ENCODE measurements around the gene SAPCD1.

SAPCD1 gene

GRCh38 chr6:31750411-31751022 lies 11.9 kb upstream of the SAPCD1 start:
- no peaks in the 10 kb centered on the region for H3K36me3 ChIP-seq (replicated peaks)
- H3K4me3 ChIP-seq (ENCODE audit: low read depth, low read length) = no peak overlapping the region
- DNase-seq = no peak
- in situ Hi-C loops (cut with HindIII; ENCODE audit: low pct_ligation_motif_present, low sequenced_read_pairs) = no loop called here
- H3K27me3 ChIP-seq (replicated peaks) = no peaks in the 10 kb centered on the region
- TF ChIP-seq CTCF (IDR thresholded peaks at IDR 0.05; ENCODE audit: low read depth, low read length, missing control alignments) = no peak
- H3K27ac ChIP-seq = no peak overlapping the region

- peak; percentile 85 for DNase-seq
- Histone ChIP-seq H3K27me3 (replicated peaks) (no peaks in the 10 kb centered on the region), H3K27ac (peak overlapping the region; percentile 77), H3K36me3 (replicated peaks) (no peaks in the 10 kb centered on the region), H3K4me3 (ENCODE audit: low read depth, low read length) (no peak overlapping the region)
- in situ Hi-C loops (cut with HindIII; ENCODE audit: low pct_ligation_motif_present, low sequenced_read_pairs) = no loop called here
- no peak for TF ChIP-seq CTCF (IDR thresholded peaks at IDR 0.05; ENCODE audit: low read depth, low read length, missing control alignments)
Measured at GRCh38 chr6:31752739-31753319, 9.6 kb upstream of the SAPCD1 start.

GRCh38 chr6:31758281-31758680 lies 4.2 kb upstream of the SAPCD1 start:
- H3K36me3 ChIP-seq (replicated peaks) = no peaks in the 10 kb centered on the region
- in situ Hi-C loops (cut with HindIII; ENCODE audit: low pct_ligation_motif_present, low sequenced_read_pairs) = no loop called here
- DNase-seq = no peak
- no peak for TF ChIP-seq CTCF (IDR thresholded peaks at IDR 0.05; ENCODE audit: low read depth, low read length, missing control alignments)
- H3K27me3 ChIP-seq (replicated peaks) = no peaks in the 10 kb centered on the region
- no peak overlapping the region for H3K4me3 ChIP-seq (ENCODE audit: low read depth, low read length)
- H3K27ac ChIP-seq = no peak overlapping the region

- Histone ChIP-seq H3K4me3 (ENCODE audit: low read depth, low read length) (no peak overlapping the region), H3K27ac (no peak overlapping the region), H3K27me3 (replicated peaks) (no peaks in the 10 kb centered on the region), H3K36me3 (replicated peaks) (no peaks in the 10 kb centered on the region)
- no peak for DNase-seq
- TF ChIP-seq CTCF (IDR thresholded peaks at IDR 0.05; ENCODE audit: low read depth, low read length, missing control alignments) = no peak
- in situ Hi-C loops (cut with HindIII; ENCODE audit: low pct_ligation_motif_present, low sequenced_read_pairs) = no loop called here
Measured at GRCh38 chr6:31760790-31761189, 1.7 kb upstream of the SAPCD1 start.

GRCh38 chr6:31761343-31761742 lies 1.1 kb upstream of the SAPCD1 start:
- TF ChIP-seq CTCF (IDR thresholded peaks at IDR 0.05; ENCODE audit: low read depth, low read length, missing control alignments) = no peak
- no peak for DNase-seq
- Histone ChIP-seq H3K27me3 (replicated peaks) (no peaks in the 10 kb centered on the region), H3K4me3 (ENCODE audit: low read depth, low read length) (no peak overlapping the region), H3K27ac (no peak overlapping the region), H3K36me3 (replicated peaks) (no peaks in the 10 kb centered on the region)
- in situ Hi-C loops (cut with HindIII; ENCODE audit: low pct_ligation_motif_present, low sequenced_read_pairs) = no loop called here
